GM18907 (cell line): ENCODE data around the gene SPINT4.
"Not testable (repeated sequence)": the region's sequence is repeated elsewhere in the genome, so short reads cannot be mapped to it uniquely, and the experiment has no call there.

Source experiments
- ATAC-seq: cut with Tn5 transposase; IDR thresholded peaks from one replicate; pipeline ENCODE4 v1.9.1; 2021; ENCODE audit warnings: mild to moderate bottlenecking, moderate library complexity; ENCODE audit not compliant: unreplicated experiment

Gene SPINT4

DNA sequence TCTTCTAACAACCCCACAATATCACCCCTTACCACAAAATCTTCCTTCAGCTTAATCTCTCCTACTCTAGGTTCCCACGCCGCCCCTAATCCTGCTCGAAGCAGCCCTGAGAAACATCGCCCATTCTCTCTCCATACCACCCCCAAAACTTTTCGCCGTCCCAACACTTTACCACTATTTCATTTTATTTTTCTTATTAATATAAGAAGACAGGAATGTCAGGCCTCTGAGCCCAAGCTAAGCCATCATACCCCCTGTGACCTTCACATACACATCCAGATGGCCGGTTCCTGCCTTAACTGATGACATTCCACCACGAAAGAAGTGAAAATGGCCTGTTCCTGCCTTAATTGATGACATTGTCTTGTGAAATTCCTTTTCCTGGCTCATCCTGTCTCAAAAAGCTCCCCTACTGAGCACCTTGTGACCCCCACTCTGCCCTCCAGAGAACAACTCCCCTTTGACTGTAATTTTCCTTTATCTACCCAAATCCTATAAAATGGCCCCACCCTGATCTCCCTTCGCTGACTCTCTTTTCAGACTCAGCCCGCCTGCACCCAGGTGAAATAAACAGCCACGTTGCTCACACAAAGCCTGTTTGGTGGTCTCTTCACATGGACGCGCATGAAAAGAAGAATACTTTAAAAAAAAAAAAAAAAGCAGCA lies 42.6 kb downstream of the SPINT4 start:
- not testable (repeated sequence) for ATAC-seq

DNA sequence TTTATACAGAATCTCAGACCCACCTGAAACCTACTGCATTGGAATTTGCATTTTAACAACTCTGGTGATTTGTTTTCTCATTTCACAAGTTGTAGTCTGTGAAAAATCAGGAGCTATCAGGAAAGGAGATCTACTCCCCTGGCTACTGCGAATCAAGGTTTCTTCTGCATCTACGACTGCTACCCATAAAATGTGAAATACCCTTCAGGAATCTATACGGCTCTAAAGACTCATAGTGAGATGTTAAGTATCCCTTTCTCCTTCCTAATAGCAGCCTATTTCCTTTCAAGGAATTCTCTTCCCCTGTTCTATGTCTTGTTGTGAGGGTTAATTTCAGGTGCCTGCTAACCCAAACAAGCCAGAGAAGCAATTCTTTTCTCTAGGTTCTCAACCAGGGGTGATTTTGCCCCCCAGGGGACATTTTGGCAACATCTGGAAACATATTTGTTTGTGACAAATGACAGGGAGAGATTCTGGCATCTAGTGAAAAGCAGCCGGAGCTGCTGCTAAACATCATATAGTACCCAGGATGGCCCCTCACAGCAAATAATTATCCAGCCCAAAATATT lies 43.2 kb downstream of the SPINT4 start:
- no peak for ATAC-seq

DNA sequence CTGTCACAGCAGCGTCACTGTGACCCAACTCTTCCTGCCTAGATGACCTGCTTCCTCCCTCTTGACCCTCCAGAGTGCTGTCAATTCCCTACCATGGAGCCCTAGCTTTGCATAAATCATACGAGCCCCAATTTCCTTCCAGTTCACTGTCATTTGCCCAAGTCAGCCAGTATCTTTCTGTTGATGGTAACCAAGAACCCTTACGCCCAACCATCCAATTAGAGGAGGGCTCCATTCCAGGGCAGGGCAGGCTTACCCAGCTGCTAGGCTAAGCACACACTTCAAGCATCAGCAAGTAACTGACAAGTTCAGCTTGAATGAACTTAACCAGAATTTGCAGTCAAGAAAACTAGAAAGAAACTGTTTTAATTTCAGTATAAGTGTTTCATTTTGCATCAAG lies 43.8 kb downstream of the SPINT4 start:
- no peak for ATAC-seq

- no peak for ATAC-seq
These were observed 46.3 kb downstream of the SPINT4 start for GRCh38 chr20:45768479-45768878.

GRCh38 chr20:45771182-45771759 lies 49.1 kb downstream of the SPINT4 start:
- no peak for ATAC-seq

DNA sequence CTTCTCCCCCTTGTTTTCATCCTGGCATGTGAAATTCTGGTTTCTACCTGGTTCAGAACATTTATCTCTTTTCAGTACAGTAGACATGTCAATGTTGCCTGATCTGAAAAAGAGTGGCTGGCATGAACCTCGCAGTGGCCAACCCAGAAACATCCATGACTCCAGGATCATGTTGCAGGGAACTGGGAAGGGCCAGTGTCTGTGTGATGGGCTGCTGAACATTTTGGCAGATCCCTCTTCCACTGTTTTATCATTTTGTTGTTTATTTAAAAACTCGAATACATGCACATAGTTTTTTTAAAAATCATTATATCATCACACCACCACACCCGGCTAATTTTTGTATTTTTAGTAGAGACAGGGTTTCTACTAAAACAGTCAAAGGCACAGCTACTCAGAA lies 50.5 kb downstream of the SPINT4 start:
- no peak for ATAC-seq

GRCh38 chr20:45774945-45775344 lies 52.8 kb downstream of the SPINT4 start:
- no peak for ATAC-seq

DNA sequence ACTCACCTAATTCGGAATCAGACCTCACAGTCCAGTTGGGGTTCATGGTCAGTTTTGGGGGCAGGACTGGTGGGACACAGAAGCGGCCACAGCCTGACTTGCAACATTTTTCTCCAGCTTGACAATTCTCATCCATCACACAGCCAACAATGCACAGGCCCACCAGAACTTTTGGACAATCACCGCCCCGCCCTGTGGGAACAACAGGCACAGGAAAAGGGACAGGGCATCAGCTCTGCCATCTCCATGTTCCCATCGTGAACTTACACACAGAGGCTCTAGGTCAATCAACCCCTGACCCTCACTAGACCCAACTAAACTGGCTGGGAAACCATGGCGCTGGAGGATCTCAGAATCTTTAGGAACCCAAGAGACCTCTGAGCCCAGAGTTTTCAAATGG lies 53.3 kb downstream of the SPINT4 start:
- no peak for ATAC-seq
